GM12891 (cell line): ENCODE results near the gene WSCD2.

Source experiments
- POLR2A ChIP-seq: IDR thresholded peaks from 2 replicates; pipeline ENCODE4 v1.6.1; 2011; ENCODE audit warnings: low read depth, low read length, control low read depth
- POLR2AphosphoS5 ChIP-seq: IDR thresholded peaks from 2 replicates; pipeline ENCODE4 v1.6.1; 2011; ENCODE audit warnings: low read depth, low read length, control low read depth
- POU2F2 ChIP-seq: IDR thresholded peaks from 2 replicates; pipeline ENCODE4 v1.6.1; 2011; ENCODE audit warnings: low read depth, mild to moderate bottlenecking, control low read depth, low read length, moderate library complexity
- SPI1 ChIP-seq: IDR thresholded peaks from 2 replicates; pipeline ENCODE4 v1.6.1; 2011; ENCODE audit warnings: low read depth, low read length, control low read depth
- TAF1 ChIP-seq: IDR thresholded peaks from 2 replicates; pipeline ENCODE4 v1.6.1; 2011; ENCODE audit warnings: low read depth, low read length, control low read depth

DNA sequence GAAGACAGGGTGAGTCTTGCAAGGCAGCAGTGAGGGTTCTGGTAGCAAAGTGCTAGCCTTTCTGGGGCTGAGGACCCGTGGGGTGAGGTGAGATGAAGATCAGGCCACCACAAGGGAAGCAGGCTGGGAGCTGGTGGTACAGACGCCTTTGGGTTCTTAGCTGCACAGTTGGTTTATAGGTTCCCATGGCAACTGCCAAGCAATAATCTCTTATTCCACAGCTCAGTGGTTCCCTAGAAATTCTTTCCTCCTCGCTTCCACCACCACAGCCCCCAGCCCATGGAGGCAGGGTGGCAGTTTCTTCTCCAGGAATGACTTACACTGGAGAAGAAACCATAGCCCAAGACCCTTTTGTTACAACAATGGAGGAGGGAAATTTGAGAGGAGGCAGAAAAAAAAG, 127.9 kb downstream of the WSCD2 start:
- TF ChIP-seq POLR2A (no peak), POLR2AphosphoS5 (no peak), TAF1 (no peak), POU2F2 (no peak), SPI1 (no peak)
